Esophagus squamous epithelium (tissue), 4 donors: Measurements from ENCODE around the gene TTC24.

Source experiments
- CTCF ChIP-seq, 6 experiments: fragments of 450-650 bp in 4 of 6; fragments of 200-600 bp in 2 of 6; sonication (generic) in 2 of 6; IDR thresholded peaks; one replicate each; pipeline ENCODE4 v1.5.1; 2016 to 2019; ENCODE audit warnings: antibody characterized with exemption in 6 of 6, mild to moderate bottlenecking in 4 of 6, moderate library complexity in 4 of 6
- POLR2A ChIP-seq, 4 donors: fragments of 450-650 bp; IDR thresholded peaks; one replicate each; pipeline ENCODE4 v1.6.1; 2017; ENCODE audit warnings: antibody characterized with exemption in 4 of 4, mild to moderate bottlenecking in 4 of 4, moderate library complexity in 3 of 4

- TF ChIP-seq POLR2A (IDR thresholded peaks at IDR 0.05) (no peak), CTCF (IDR thresholded peaks at IDR 0.05) (no peak)
Measured at GRCh38 chr1:156624814-156625435, 45.4 kb downstream of the TTC24 start.
